Activated naive CD4-positive, alpha-beta T cell treated with anti-CD3 and anti-CD28 coated beads for 36 hours (primary cell): ENCODE data around the gene SEC61A1. TPM values are rescaled to one million over a fixed set of nuclear protein-coding genes. Genes with fewer than 3 reads are reported as not detected.
A peak's percentile ranks its signal among the peaks of the same experiment; 100 is the strongest.

Source experiments
- CTCF ChIA-PET: fragments of 350-600 bp; sonication (Branson Sonifier 250); formaldehyde crosslinking; loops from one replicate; lab custom pipeline; 2021; ENCODE audit warnings: antibody characterized with exemption; lab: Charles Lee
- DNase-seq: peaks from one replicate; pipeline ENCODE4 v3.0.0-alpha.2; 2020
- H3K27ac Mint-ChIP-seq: one replicate; pipeline ENCODE4 v1.8.0; 2021; ENCODE audit warnings: mild to moderate bottlenecking, mixed read lengths
- H3K27me3 Mint-ChIP-seq: one replicate; pipeline ENCODE4 v1.8.0; 2021; ENCODE audit warnings: low read depth, mixed read lengths
- H3K36me3 Mint-ChIP-seq: one replicate; pipeline ENCODE4 v1.8.0; 2021; ENCODE audit warnings: low read depth, mixed read lengths
- H3K4me1 Mint-ChIP-seq: one replicate; pipeline ENCODE4 v1.8.0; 2021; ENCODE audit warnings: low read depth, mixed read lengths
- H3K4me3 Mint-ChIP-seq: one replicate; pipeline ENCODE4 v1.8.0; 2021; ENCODE audit warnings: mild to moderate bottlenecking, moderate library complexity, mixed read lengths
- H3K9me3 Mint-ChIP-seq: one replicate; pipeline ENCODE4 v1.8.0; 2021; ENCODE audit warnings: mixed read lengths
- intact Hi-C: fragments of 100-400 bp; cut with micrococcal nuclease; formaldehyde crosslinking; loops from one replicate; pipeline ENCODE4 v1.15.1; 2023
- total RNA-seq, 2 experiments: library from RNA; stranded (reverse); gene quantifications; one replicate each; pipeline ENCODE4 v1.2.3, GENCODE V29; 2021

The SEC61A1 gene
- total RNA-seq, 2 experiments from 2014 or later, result 115 to 119 TPM

DNA sequence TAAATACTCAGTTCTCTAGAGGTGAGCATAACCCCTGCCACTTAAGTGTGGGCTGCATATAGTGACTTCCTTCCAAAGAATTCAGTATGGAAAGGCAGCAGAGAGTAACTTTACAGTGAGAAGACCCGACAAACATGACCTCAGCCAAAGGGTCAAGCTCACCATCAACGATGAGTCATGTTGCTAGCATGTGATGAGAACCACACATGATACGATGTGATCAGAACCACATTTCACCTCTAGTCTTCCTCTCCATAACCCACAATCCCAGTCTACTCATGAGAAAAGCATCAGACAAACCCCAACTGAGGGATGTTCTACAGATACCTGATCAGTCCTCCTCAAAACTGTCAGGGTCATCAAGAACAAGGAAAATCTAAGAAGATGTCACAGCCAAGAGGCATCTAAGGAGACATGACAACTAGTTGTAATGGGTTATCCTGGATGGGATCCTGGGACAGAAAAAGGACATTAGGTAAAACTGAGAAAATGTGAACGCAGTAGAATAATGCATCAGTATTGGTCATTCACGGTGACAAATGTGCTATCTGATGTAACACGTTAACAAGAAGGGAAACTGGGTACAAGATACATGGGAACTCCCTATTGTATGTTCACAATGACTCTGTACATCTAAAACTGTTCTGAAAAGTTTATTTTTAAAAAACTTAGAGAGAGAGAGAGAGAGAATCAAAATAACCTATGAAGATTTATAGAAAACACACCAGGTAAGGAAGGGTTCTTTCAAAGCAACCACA, 28.3 kb downstream of the SEC61A1 start:
- intact Hi-C loops, result no loop called here
- DNase-seq, result no peak
- Mint-ChIP-seq H3K27ac (no peak overlapping the region), H3K36me3 (peaks cover 59% of the 10 kb centered on the region), H3K4me1 (peaks cover 8% of the 10 kb centered on the region), H3K27me3 (no peaks in the 10 kb centered on the region), H3K9me3 (no peaks in the 10 kb centered on the region), H3K4me3 (no peak overlapping the region)
- CTCF ChIA-PET, result interaction anchor here (1.0 kb wide), 1 partner anchor 15 kb away, joined by 5 read pairs; no protein-coding TSS in a partner anchor

DNA sequence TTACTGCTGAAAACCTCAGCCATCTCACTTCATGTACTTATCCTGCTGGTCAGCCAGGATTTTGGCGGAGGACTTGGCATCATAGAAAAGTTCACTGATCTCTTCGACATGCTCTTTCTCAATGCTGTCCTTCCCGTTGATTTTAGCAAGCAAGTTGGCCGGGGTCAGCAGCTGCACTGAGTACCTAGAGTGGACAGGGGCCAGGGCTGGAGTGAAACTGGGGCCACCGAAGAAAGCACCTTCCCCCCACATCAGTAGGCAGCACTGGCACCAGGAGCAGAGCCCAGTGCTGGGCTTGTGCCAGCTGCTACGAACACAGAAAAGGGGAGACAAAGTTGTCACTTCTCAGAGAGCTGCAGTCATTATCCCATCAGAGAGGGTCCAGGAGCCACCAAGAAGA, 29.0 kb downstream of the SEC61A1 start:
- Mint-ChIP-seq H3K4me3 (no peak overlapping the region), H3K4me1 (peaks cover 3% of the 10 kb centered on the region), H3K27ac (no peak overlapping the region), H3K9me3 (no peaks in the 10 kb centered on the region), H3K36me3 (peaks cover 63% of the 10 kb centered on the region), H3K27me3 (no peaks in the 10 kb centered on the region)
- no peak for DNase-seq
- intact Hi-C loops, result no loop called here
- CTCF ChIA-PET, result interaction anchor here (0.6 kb wide), 1 partner anchor 315 kb away, joined by 3 read pairs; no protein-coding TSS in a partner anchor

DNA sequence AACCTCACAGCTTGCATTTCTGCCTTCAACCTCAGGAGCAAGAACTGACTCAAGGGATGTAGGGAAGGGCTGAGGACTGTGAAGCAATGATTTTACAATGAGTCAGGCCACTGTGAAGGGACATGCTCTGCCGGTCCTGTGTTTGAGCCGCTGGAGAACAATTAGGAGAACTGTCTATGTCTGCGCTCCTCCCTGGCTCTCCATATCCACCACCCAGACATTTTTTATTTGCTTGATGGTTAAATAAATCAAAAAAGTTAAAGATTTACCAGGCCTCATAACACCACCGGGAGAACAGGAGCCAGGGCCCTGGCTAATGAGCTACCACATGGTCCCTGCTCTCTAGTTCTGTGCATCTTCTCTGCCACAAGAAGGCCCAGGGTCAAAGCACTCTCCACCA, 29.6 kb downstream of the SEC61A1 start:
- Mint-ChIP-seq H3K4me1 (no peaks in the 10 kb centered on the region), H3K27me3 (no peaks in the 10 kb centered on the region), H3K9me3 (no peaks in the 10 kb centered on the region), H3K4me3 (no peak overlapping the region), H3K36me3 (peaks cover 69% of the 10 kb centered on the region), H3K27ac (no peak overlapping the region)
- DNase-seq, result no peak
- CTCF ChIA-PET, result interaction anchor here (0.6 kb wide), 1 partner anchor 314 kb away, joined by 3 read pairs; no protein-coding TSS in a partner anchor
- intact Hi-C loops, result no loop called here

DNA sequence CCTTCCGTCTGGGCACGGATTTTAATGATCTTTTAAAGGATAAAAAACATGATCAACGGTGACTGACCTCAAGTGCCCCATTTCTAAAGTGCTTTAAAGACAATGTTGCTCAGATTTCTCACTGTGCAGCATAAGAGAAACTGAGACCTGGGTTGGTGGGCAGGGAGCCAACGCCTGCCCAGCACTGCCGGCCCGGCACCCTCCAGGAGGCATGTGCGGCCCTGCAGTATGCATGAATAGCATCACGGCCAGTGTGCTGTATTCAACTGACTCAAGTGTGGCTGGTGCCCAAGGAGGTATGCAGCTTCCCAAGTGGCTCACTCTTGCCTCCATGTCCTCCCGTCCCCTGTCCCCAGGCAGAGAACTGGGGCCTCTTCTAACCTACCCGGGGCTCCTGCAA, 30.3 kb downstream of the SEC61A1 start:
- H3K4me3 Mint-ChIP-seq, result no peak overlapping the region
- H3K9me3 Mint-ChIP-seq, result no peaks in the 10 kb centered on the region
- intact Hi-C loops, result no loop called here
- no peak for DNase-seq
- CTCF ChIA-PET, result no interaction called here
- H3K36me3 Mint-ChIP-seq, result peaks cover 75% of the 10 kb centered on the region
- H3K27ac Mint-ChIP-seq, result no peak overlapping the region
- no peaks in the 10 kb centered on the region for H3K4me1 Mint-ChIP-seq
- H3K27me3 Mint-ChIP-seq, result no peaks in the 10 kb centered on the region

DNA sequence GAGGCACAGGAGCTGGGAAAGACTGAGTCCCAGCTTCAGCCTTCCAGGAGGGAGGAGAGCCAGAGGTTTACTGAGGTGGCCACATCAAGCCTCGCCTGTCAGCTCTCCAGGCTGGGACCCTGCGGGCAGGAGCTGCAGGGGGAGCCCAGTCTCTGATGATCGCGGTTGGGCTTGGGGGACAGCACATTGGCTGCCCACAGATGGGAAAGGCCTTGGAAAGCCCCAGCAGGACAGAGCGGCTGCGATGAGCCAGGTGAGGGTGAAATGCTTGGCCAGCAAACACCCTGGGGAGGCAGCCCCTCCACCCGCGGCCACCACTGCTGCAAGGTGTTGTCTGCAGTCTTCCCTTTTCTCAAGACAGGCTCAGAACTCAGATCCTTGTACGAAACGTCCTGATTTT, 31.2 kb downstream of the SEC61A1 start:
- CTCF ChIA-PET, result interaction anchor here (1.3 kb wide), 1 partner anchor 14 kb away, joined by 8 read pairs; no protein-coding TSS in a partner anchor
- Mint-ChIP-seq H3K9me3 (no peaks in the 10 kb centered on the region), H3K36me3 (peaks cover 77% of the 10 kb centered on the region)

DNA sequence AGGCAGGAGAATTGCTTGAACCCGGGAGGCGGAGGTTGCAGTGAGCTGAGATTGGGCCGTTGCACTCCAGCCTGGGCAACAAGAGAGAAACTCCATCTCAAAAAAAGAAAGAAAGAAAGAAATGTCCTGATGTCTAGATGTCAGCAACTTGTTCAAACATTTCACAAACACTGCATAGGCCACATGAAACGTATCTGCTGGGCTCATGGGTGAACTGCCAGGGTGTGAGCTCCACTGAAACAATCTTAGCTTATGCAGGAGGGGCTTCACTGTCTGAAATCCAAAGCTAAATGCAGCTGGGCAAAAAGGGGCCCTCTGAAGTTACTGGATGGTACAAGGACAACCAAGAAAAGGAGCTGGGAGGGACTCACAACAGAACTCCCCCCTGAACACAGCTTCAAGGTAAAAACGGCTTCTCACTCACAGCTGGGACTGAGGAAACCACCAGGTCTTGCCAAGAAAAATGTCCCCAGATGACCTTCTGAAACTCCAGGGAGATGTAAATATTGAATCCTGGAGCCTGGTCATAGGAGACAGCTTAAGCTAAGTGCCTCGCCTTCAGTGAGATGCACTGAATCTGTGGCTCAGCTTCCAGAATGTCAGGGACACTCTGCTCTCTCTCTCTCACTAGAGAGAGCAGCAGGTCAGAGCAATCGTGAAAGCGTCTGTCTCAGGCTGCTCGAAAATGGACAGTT, 31.9 kb downstream of the SEC61A1 start:
- intact Hi-C loops, result no loop called here

More for the DNA sequence above, 31.2 kb downstream of the SEC61A1 start:
- Mint-ChIP-seq H3K27ac (no peak overlapping the region), H3K4me3 (no peak overlapping the region), H3K4me1 (no peaks in the 10 kb centered on the region), H3K27me3 (no peaks in the 10 kb centered on the region)
- intact Hi-C loops, result no loop called here
- no peak for DNase-seq

DNA sequence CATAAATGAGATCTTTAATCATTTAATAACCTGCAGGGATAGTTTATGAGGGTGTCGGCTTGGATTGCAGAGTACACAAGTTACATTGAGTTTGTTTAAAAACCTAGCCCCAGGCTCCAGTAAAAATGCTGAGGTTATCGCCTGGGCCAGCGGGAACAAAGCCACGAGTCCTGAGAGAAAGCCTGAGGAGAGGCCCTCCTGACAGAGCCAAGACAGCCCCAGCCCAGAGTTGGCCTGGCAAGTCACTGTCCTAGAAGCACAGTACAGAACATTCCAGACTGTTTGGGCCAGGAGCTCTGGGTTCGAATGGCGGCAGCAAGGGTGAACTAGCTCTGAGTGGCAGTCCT, 32.4 kb downstream of the SEC61A1 start:
- Mint-ChIP-seq H3K27ac (no peak overlapping the region), H3K4me1 (no peaks in the 10 kb centered on the region), H3K9me3 (no peaks in the 10 kb centered on the region), H3K36me3 (peaks cover 69% of the 10 kb centered on the region), H3K27me3 (no peaks in the 10 kb centered on the region), H3K4me3 (no peak overlapping the region)
- CTCF ChIA-PET, result interaction anchor here (1.3 kb wide), 1 partner anchor 16 kb away, joined by 8 read pairs; no protein-coding TSS in a partner anchor
- intact Hi-C loops, result no loop called here
- no peak for DNase-seq

More for the DNA sequence above, 31.9 kb downstream of the SEC61A1 start:
- Mint-ChIP-seq H3K4me1 (no peaks in the 10 kb centered on the region), H3K9me3 (no peaks in the 10 kb centered on the region), H3K36me3 (peaks cover 73% of the 10 kb centered on the region), H3K27me3 (no peaks in the 10 kb centered on the region), H3K27ac (no peak overlapping the region), H3K4me3 (no peak overlapping the region)
- no peak for DNase-seq
- CTCF ChIA-PET, result interaction anchor here (1.3 kb wide), 1 partner anchor 15 kb away, joined by 8 read pairs; no protein-coding TSS in a partner anchor

DNA sequence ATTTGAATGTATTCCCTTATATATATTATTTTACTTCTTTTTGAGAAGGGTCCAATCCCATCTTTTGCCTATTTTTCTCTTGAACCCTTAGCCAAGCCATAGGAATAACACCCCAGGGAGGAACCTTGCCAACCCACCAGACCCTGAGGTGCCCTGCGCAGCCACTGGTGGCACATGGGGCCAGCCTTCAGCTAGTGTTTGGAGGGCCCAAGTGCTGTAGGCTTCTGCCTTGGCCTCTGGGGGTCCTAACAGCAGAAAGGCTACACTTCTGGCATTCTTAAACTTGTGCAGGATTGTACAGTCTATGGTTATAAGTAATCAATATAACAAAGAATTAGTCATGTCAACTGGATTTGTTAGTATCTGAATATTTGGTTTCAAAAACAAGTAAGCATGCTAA, 36.9 kb downstream of the SEC61A1 start:
- no peak overlapping the region for H3K27ac Mint-ChIP-seq
- no peak for DNase-seq
- H3K27me3 Mint-ChIP-seq, result no peaks in the 10 kb centered on the region
- no peak overlapping the region for H3K4me3 Mint-ChIP-seq
- no peaks in the 10 kb centered on the region for H3K4me1 Mint-ChIP-seq
- no peaks in the 10 kb centered on the region for H3K9me3 Mint-ChIP-seq
- intact Hi-C loops, result no loop called here
- peaks cover 49% of the 10 kb centered on the region for H3K36me3 Mint-ChIP-seq
- CTCF ChIA-PET, result interaction anchor here (1.5 kb wide), 1 partner anchor 44 kb away, joined by 3 read pairs; no protein-coding TSS in a partner anchor

DNA sequence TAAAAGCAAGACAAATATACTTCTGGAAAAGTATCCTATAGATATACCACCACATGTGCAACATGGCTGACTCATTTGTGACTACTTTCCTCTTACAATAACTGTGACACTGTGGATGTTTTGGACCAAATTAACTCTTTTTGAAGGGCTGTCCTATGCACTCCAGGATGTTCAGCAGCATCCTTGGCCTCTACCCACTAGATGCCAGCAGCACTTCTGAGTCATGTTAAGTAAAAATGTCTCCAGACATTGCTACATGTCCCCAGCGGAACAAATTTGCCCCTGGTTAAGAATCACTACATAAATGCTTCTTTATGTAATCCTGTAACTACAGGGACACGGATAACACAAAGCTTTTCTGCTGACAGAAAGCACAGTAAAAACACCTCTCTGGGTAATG, 39.3 kb downstream of the SEC61A1 start:
- CTCF ChIA-PET, result no interaction called here
- H3K27ac Mint-ChIP-seq, result no peak overlapping the region
- no peak overlapping the region for H3K4me3 Mint-ChIP-seq
- peaks cover 5% of the 10 kb centered on the region for H3K4me1 Mint-ChIP-seq
- peaks cover 44% of the 10 kb centered on the region for H3K36me3 Mint-ChIP-seq
- no peak for DNase-seq
- no peaks in the 10 kb centered on the region for H3K27me3 Mint-ChIP-seq
- intact Hi-C loops, result no loop called here
- H3K9me3 Mint-ChIP-seq, result no peaks in the 10 kb centered on the region

DNA sequence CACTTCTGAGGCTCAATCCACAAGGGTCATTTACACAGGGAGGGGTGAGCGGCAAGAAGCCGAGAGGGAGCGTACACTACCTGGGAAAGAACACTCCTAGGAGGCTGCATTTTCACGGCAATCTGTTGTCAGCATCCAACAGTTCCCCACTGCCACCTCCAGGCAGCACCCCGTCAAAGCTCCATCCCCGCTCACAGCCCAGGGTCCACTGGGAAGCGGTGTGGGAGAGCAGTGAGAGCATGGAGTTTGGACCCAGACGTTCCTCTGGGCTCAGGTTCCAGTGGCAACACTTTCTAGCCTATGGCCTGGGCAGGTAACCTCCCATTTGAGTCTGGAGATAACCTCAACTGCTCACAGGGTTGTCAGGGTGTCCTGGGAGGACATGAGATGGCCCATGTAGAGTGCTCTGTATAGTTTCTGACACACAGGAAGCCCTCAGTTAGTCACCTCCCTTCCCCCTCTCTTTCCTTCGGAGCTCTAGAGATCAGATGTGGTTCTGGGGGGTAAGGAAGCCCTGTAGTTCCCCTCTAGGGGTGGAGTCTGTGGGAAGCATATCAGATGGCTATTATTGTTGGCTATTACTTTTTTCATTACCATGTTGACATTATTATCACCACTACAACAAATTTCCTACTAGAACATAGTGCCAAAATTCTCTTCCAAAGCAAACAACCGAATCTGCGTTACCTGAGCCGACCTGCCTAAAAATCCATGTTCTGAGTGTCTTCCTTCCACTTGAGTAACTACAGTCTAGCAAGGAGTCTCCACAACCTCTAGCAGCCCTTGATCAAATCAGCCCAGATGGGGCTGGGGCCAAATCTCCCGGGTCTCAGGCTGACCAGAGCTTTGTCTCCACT, 42.3 kb downstream of the SEC61A1 start:
- intact Hi-C loops, result loop anchor here (1.0 to 5.0 kb wide), 4 partner anchors 40 to 398 kb away; partner anchors contain the start of gene GATA2
- H3K4me1 Mint-ChIP-seq, result peaks cover 5% of the 10 kb centered on the region
- no peaks in the 10 kb centered on the region for H3K9me3 Mint-ChIP-seq
- H3K36me3 Mint-ChIP-seq, result peaks cover 47% of the 10 kb centered on the region
- H3K4me3 Mint-ChIP-seq, result no peak overlapping the region
- no peak overlapping the region for H3K27ac Mint-ChIP-seq
- DNase-seq, result no peak
- H3K27me3 Mint-ChIP-seq, result no peaks in the 10 kb centered on the region
- CTCF ChIA-PET, result interaction anchor here (0.7 to 2.2 kb wide), 17 partner anchors 8 to 514 kb away, joined by 3 to 15 read pairs (median 5); partner anchors contain the start of gene RUVBL1

DNA sequence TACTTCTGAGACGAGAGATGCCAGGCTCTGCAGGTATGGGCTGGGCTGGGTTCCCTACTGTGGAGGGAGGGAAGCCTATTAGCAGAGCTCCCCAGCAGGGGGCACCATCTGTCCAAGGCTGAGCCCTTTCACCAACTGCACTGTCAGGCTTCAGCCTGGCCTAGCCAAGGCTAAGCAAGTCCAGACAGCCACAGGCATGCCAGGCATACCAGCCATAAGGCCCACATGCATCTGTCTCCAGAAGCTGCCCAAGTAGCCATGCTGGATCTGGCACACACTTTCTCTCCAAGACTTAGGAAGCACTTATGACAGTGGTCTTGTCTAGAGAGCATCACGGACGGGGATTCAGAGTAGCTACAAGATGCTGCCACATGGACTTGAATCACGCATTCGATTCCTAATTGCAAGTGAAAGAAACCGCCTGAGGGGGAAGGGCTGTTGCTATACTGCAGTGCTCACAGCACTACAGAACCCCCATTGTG, 43.0 kb downstream of the SEC61A1 start:
- intact Hi-C loops, result loop anchor here (1.0 to 5.0 kb wide), 4 partner anchors 40 to 397 kb away; partner anchors contain the start of gene GATA2
- CTCF ChIA-PET, result interaction anchor here (0.7 to 2.2 kb wide), 18 partner anchors 8 to 513 kb away, joined by 3 to 15 read pairs (median 4); partner anchors contain the start of gene RUVBL1
- DNase-seq, result peak; percentile 87
- Mint-ChIP-seq H3K36me3 (peaks cover 49% of the 10 kb centered on the region), H3K4me1 (peaks cover 5% of the 10 kb centered on the region), H3K27ac (no peak overlapping the region), H3K9me3 (no peaks in the 10 kb centered on the region), H3K4me3 (no peak overlapping the region), H3K27me3 (no peaks in the 10 kb centered on the region)
